Peyer's patch (tissue), 4 donors: ENCODE measurements around the gene DOCK2.

Source experiments
- CTCF ChIP-seq, 6 experiments: fragments of 450-650 bp in 4 of 6; fragments of 200-600 bp in 2 of 6; sonication (generic) in 1 of 6; IDR thresholded peaks; one replicate each; pipeline ENCODE4 v1.5.1; 2017 to 2019; ENCODE audit warnings: antibody characterized with exemption in 6 of 6, mild to moderate bottlenecking in 3 of 6, moderate library complexity in 1 of 6
- POLR2A ChIP-seq, 2 donors: fragments of 450-650 bp; IDR thresholded peaks; one replicate each; pipeline ENCODE4 v1.5.1; 2017; ENCODE audit warnings: antibody characterized with exemption in 2 of 2, mild to moderate bottlenecking in 2 of 2, moderate library complexity in 2 of 2

GRCh38 chr5:169702693-169703481 lies 65.8 kb downstream of the DOCK2 start:
- TF ChIP-seq CTCF (IDR thresholded peaks at IDR 0.05) = no peak
- TF ChIP-seq POLR2A (IDR thresholded peaks at IDR 0.05) = no peak
